Measurements from ENCODE around the gene ANKRD33B. TPM values are rescaled to one million over a fixed set of nuclear protein-coding genes. Genes with fewer than 3 reads are reported as not detected.

The ANKRD33B gene
- total RNA-seq, 4 donors from 2014 or later, result 21.3 to 34.9 (median 30.5) TPM

DNA sequence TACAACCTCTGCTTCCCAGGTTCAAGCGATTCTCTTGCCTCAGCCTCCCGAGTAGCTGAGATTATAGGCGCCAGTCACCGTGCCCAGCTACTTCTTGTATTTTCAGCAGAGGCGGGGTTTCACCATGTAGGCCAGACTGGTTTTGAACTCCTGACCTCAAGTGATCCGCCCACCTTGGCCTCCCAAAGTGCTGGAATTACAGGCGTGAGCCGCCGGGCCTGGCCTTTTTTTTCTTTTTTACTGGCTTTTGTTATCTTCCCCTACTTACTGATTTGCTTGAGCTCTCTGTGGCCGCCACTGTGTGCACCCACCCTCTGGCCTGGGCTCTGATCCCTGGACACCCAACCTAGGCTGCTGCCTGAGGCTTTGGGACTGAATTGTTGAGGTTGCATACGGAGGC is 60.3 kb downstream of the ANKRD33B start:
- no peak overlapping the region for H3K4me3 ChIP-seq
- TF ChIP-seq, protein P1, sequence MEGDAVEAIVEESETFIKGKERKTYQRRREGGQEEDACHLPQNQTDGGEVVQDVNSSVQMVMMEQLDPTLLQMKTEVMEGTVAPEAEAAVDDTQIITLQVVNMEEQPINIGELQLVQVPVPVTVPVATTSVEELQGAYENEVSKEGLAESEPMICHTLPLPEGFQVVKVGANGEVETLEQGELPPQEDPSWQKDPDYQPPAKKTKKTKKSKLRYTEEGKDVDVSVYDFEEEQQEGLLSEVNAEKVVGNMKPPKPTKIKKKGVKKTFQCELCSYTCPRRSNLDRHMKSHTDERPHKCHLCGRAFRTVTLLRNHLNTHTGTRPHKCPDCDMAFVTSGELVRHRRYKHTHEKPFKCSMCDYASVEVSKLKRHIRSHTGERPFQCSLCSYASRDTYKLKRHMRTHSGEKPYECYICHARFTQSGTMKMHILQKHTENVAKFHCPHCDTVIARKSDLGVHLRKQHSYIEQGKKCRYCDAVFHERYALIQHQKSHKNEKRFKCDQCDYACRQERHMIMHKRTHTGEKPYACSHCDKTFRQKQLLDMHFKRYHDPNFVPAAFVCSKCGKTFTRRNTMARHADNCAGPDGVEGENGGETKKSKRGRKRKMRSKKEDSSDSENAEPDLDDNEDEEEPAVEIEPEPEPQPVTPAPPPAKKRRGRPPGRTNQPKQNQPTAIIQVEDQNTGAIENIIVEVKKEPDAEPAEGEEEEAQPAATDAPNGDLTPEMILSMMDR (IDR thresholded peaks at IDR 0.05), result no peak
- TF ChIP-seq POLR2A (IDR thresholded peaks at IDR 0.05), result no peak
- TF ChIP-seq EP300 (IDR thresholded peaks at IDR 0.05), result no peak
- H3K4me1 ChIP-seq, result peaks cover 0 to 46% (median 12%) of the 10 kb centered on the region in 4 donors
- 77 to 86% methylated on average over 11 of the region's 11 CpGs for WGBS, 2 donors
- peaks cover 0 to 29% (median 0%) of the 10 kb centered on the region in 3 donors for H3K36me3 ChIP-seq
- no peaks in the 10 kb centered on the region for H3K27me3 ChIP-seq
- no peak for DNase-seq (ENCODE audit: low spot score in 2 of 2)
- H3K27ac ChIP-seq, result peak overlapping the region in 2 of 4 donors; percentile 3 to 56
- peaks cover 0 to 3% (median 0%) of the 10 kb centered on the region in 4 donors for H3K9me3 ChIP-seq

DNA sequence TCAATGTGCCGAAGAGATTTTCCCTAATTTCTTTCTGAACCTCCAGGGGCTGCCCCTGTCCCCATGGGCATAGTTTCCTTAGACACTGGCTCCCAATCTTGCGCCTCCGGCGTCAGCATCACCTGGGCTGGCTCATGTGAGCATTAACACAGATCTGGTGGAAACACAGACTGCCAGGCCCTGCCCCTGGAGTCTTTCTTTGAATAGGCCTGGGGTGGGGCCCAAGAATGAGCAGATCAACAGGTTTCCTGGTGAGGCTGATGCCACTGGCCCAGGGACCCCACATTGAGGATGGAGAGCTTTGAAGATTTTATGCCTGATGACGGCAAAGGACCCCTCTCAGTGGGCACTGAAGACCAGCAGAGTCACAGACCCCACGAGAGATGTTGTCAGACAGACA is 60.8 kb downstream of the ANKRD33B start:
- Histone ChIP-seq H3K27ac (peak overlapping the region in 2 of 4 donors; percentile 3 to 56), H3K27me3 (no peaks in the 10 kb centered on the region), H3K4me1 (peaks cover 0 to 46% (median 12%) of the 10 kb centered on the region in 4 donors), H3K36me3 (peaks cover 0 to 25% (median 0%) of the 10 kb centered on the region in 3 donors), H3K9me3 (peaks cover 0 to 3% (median 0%) of the 10 kb centered on the region in 4 donors), H3K4me3 (no peak overlapping the region)
- 94 to 95% methylated on average over 6 of the region's 6 CpGs for WGBS, 2 donors
- TF ChIP-seq POLR2A (IDR thresholded peaks at IDR 0.05) (no peak), EP300 (IDR thresholded peaks at IDR 0.05) (no peak)
- TF ChIP-seq, protein P1 (IDR thresholded peaks at IDR 0.05), result no peak
- no peak for DNase-seq (ENCODE audit: low spot score in 2 of 2)

DNA sequence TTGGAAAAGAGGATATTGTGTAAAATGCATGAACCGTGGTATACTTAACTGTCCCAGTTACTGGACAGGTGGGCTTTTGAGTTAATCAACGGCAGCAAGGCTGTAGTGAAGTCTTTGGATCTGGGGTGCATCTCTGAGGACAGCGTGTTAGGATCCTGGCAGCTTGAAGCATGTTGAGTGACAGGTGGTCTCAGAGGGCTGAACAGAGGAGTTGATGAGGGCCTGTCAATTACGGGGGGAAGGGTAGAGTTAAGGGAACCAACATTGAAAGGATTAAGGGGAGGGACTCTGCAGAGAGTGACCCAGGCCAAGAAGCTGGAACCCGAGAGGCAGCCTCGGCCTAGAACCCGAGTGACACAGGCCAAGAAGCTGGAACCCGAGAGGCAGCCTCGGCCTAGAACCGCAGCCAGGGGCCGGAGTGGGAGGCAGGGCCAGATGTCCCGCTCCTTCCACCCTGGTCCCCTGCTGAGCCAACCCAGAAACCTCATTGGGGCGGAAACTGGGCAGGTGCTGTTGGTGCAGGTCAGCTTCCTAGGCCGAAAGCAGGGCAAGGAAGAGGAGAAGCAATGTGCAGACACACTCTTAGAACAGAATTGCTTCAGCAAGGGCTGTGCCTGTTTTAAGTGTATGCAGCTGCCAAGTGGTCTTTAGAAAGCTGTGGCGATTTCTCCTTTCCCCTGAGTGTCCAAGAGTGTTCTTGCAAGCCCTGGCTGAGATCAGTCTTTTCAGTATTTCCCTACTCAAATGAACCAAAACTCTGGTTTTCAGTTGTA is 62.0 kb downstream of the ANKRD33B start:
- H3K27ac ChIP-seq, result peak overlapping the region in 1 of 4 donors; percentile 94

DNA sequence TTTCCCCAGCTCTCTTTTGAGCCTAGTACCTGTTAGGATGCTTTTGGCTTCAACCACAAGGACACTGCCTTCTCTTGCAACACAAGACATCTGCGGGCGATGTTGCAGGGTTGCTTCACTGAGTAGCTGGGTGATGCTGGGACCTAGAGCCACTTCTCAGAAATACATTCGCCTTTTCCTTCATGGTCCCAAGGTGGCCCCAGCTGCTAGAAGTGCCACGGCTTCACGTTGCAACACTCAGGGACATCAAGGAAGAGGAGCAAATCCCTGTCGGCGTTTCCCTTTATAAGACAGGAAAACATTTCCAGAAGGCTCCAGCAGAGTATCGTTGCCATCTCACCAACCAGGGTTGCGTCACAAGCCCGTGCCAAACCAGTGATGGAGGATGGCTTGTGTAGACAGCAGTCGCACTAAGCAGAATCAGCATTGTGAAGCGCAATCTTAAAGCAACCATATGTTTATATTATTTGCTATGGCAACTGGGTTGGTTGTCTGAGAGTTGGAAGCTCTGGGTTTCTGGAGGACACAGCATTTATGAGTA is 62.7 kb downstream of the ANKRD33B start:
- peaks cover 0 to 6% (median 0%) of the 10 kb centered on the region in 3 donors for H3K36me3 ChIP-seq
- H3K27ac ChIP-seq, result peak overlapping the region; percentile 79 to 94 (median 82)

More for the DNA sequence above, 62.0 kb downstream of the ANKRD33B start:
- 90 to 93% methylated on average over 15 of the region's 15 CpGs for WGBS, 2 donors
- no peak overlapping the region for H3K4me3 ChIP-seq
- TF ChIP-seq, protein P1 (IDR thresholded peaks at IDR 0.05), result no peak
- no peak for TF ChIP-seq POLR2A (IDR thresholded peaks at IDR 0.05)
- no peak for TF ChIP-seq EP300 (IDR thresholded peaks at IDR 0.05)
- no peak for DNase-seq (ENCODE audit: low spot score in 2 of 2)
- H3K9me3 ChIP-seq, result peaks cover 0 to 3% (median 0%) of the 10 kb centered on the region in 4 donors
- H3K4me1 ChIP-seq, result peaks cover 0 to 46% (median 12%) of the 10 kb centered on the region in 4 donors
- peaks cover 0 to 12% (median 0%) of the 10 kb centered on the region in 3 donors for H3K36me3 ChIP-seq
- H3K27me3 ChIP-seq, result no peaks in the 10 kb centered on the region

More for the DNA sequence above, 62.7 kb downstream of the ANKRD33B start:
- TF ChIP-seq POLR2A (IDR thresholded peaks at IDR 0.05) (no peak), EP300 (IDR thresholded peaks at IDR 0.05) (peak in 1 of 2 donors; percentile 49)
- TF ChIP-seq, protein P1 (IDR thresholded peaks at IDR 0.05), result no peak
- H3K4me3 ChIP-seq, result no peak overlapping the region
- no peaks in the 10 kb centered on the region for H3K9me3 ChIP-seq
- peaks cover 0 to 46% (median 12%) of the 10 kb centered on the region in 4 donors for H3K4me1 ChIP-seq
- H3K27me3 ChIP-seq, result no peaks in the 10 kb centered on the region
- peak in 1 of 2 donors; percentile 34 for DNase-seq (ENCODE audit: low spot score in 2 of 2)
- WGBS, 2 donors, result 81 to 84% methylated on average over 12 of the region's 12 CpGs

Measured in tibial nerve (tissue), 4 donors.